Embryonic facial prominence (tissue), 1 donor: ENCODE measurements around the gene KCND1.
A peak's percentile ranks its signal among the peaks of the same experiment; 100 is the strongest.

Source experiments
- DNase-seq: peaks from one replicate; pipeline ENCODE4 v3.0.0-alpha.2; 2016; ENCODE audit errors: extremely low spot score

The KCND1 gene

GRCh38 chrX:48974574-48974973 is 2.9 kb upstream of the KCND1 start:
- DNase-seq: no peak

- no peak for DNase-seq
Observed at GRCh38 chrX:48974033-48974432, 2.4 kb upstream of the KCND1 start.

- DNase-seq: no peak
Observed at GRCh38 chrX:48972220-48973164, 848 bp upstream of the KCND1 start.

DNA sequence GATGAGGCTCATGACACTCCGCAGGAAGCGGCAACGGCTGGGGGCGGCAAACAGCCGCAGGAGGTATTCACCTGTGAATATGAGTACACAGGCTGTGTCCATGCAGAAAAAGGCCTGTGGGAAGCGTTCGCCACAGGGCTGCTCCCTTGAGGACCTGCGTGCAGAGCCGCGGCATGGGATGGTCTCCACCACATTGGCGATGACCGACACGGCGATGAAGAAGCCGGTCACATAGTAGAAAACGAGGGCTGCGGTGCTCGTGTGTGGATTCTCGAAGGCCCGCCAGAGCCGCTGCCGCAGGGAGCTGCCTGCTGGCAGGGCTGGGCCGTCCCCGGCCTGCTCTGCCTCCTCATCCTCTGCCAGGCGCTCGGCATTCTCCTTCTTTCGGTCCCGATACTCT is 2.2 kb downstream of the KCND1 start:
- no peak for DNase-seq

DNA sequence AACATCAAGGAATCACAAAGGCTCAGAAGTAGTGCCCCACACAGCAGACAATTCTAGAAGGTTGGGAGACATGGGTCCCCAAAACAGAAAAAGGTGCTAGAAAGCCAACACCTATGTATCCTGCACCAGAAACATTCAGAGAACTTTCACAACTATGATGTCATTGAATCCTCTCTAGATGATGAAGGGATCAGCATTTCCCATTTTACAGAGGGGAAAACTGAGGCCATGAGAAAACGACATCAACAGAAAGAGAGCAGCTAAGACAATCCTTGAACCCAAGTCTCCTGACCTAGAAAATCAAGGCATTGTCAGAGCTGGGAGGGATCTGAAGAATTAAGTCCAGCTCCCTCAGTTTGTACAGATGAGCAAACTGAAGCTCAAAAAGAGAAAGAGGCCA is 3.3 kb downstream of the KCND1 start:
- no peak for DNase-seq

- DNase-seq: no peak
Observed at GRCh38 chrX:48966796-48967579, 4.7 kb downstream of the KCND1 start.

GRCh38 chrX:48965959-48966358 is 5.7 kb downstream of the KCND1 start:
- no peak for DNase-seq

DNA sequence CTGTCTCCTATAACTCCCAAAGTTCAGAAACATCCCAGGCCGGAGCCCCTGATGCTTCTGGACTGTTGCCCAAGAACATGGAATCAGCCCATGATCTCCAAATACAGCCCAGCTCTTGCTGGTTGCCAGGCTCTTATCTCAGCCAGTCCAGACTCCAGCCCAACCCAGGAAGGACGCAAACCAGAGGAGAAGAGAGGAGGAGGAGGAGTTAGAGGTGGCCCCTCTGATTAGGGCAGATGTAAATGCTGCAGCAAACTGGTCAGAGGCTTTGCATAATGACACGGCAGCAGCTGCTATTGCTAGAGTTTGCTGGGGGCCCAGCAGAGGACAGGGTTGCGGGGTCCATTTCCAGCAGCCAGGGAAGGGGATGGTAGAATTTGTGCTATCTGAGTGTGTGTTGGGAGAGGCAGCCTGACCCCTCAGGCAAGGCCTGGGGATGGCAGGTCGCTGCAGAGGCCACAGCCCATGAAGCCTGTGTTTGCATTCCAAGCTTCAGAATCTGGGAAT is 10.0 kb downstream of the KCND1 start:
- DNase-seq: no peak

DNA sequence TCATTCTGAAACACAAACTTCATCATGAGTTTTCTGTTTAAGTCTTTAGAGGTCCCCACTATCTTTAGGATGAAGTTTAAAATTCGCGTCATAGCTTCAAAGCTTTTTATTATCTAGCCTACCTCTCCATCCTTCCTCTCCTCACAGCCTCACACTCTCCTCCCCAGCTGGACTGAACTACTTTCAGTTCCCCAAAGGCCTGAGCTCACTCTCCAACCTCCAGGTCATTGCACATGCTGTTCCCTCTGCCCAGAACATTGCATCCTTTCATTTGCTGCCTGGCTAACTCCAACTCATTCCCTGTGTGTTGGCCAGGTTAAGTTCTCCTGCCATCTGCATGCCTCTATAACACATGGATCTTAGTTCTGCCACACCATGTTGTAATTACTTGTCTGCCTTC is 11.4 kb downstream of the KCND1 start:
- no peak for DNase-seq

- DNase-seq: no peak
Observed at GRCh38 chrX:48958635-48959094, 13.0 kb downstream of the KCND1 start.

DNA sequence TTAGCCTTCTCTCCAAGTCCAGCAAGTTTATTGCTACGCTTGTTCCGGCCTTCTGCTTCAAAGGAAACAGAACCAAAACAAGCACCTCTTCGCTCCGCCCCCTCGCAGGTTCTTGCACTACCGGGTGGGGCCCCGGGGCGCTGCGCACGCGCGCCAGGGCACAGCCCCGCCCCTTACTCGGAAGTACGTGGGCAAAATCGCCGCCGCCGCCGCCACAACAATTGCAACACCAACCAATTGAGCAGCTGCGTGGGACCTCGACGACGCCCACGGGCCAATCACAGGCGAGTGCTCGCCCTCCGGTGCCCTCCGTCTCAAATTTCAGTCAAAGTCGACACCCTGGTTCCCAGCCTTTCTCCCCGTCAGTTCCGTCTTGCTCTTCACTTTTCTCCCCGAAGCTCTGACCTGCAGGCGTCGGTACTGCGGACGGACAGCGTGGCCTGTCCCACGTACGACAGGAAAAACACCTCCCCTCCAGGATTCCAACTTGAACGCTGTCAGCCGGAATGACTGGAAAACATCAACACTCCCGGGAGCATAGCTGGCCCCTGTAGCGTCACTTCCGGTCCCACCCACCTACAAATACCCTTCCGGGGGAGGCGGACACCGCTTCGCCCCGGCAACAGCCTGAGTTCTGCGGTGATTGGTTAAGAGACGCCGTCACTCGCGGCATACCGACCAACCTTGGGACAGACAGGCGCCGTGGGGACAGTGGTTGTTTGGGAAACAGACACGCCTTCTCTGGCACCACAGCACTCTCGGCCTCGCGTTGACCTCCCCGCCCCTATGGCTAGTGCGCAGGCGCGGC is 13.6 kb downstream of the KCND1 start:
- peak; percentile 96 for DNase-seq

DNA sequence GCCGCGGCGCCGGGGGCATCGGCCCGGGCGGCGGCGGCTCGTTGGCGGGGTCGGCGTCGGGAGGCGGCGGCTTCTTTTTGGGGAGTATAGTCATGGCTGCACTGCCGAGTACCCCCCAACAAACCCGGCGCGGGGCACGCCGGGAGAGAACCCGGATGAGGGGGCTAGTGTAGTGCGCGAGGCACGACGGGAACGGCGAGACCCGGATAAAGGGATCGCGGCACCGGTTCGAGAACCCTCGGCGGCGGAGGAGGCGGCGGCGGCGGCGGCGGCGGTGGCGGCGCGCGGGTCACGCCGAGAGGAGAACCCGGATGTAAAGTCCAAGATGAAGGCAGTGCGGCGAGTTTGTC is 14.2 kb downstream of the KCND1 start, which contains the start of gene OTUD5:
Gene OTUD5 (minus strand): TSS at position 131 of the 350 bp plus-strand sequence. CDS start 37 bp downstream, at position 94.
- DNase-seq: no peak

DNA sequence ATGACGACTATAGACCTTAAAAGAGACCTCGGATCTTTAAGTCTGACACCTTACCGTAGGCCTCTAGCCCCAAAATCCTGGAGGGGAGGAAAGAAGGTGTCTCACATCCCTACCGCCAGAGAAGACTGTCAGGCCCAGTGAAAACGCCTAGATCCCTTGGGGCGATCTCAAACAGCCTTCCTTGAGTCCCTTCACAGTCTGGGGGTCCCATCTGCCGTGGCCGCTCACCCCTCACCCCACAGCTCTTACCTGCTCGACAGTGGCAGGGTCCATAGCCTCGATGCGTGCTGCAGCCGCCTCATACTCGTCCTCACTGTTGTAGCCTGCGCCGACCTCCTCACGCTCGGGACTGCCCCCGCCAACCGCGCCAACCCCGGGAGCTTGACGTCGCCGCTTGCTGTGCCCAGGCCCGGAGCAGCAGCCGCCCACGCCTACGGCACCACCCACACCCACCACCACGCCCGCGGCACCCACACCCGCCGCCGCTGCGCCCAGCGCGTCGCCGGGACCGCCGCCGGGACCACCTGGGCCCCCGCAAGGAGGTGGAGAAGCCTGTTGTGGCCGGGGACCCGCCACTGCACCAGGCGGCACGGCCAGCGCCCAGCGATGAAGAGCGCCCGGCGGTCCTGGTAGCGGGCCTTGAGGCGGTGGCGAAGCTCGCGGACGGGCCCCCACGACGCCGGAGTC is 14.8 kb downstream of the KCND1 start:
- no peak for DNase-seq

GRCh38 chrX:48948589-48948988 is 23.1 kb downstream of the KCND1 start:
- DNase-seq: no peak

GRCh38 chrX:48945517-48946348 is 25.9 kb downstream of the KCND1 start:
- DNase-seq: no peak

- DNase-seq: no peak
Observed at GRCh38 chrX:48942895-48943294, 28.7 kb downstream of the KCND1 start.

DNA sequence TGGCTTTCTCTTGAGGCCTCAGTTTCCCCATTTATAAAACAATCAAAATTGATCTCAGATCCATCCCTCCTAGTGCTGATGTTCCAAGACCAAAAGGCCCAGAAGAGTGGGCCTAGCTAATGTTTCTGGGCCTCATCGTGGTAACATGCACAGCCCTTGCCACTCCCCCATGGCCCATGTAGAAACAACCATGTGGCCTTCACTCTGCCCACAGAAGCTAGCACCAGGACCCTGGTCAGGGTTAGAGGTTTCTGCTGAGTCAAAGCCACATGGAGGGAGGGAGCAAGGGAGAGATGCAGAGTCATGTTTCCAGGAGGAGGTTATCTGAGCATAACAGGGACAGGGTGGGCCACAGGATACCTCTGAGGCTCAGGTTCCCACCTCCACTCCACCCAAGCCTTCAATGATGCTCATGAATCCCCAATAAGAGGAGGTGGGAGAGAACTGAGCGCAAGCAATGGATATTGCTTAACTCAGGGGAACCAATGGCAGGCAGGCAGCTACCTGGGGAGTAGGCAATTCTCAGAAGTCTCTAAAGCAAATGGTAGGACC is 31.2 kb downstream of the KCND1 start:
- DNase-seq: no peak

GRCh38 chrX:48939524-48940228 is 32.0 kb downstream of the KCND1 start:
- DNase-seq: no peak

DNA sequence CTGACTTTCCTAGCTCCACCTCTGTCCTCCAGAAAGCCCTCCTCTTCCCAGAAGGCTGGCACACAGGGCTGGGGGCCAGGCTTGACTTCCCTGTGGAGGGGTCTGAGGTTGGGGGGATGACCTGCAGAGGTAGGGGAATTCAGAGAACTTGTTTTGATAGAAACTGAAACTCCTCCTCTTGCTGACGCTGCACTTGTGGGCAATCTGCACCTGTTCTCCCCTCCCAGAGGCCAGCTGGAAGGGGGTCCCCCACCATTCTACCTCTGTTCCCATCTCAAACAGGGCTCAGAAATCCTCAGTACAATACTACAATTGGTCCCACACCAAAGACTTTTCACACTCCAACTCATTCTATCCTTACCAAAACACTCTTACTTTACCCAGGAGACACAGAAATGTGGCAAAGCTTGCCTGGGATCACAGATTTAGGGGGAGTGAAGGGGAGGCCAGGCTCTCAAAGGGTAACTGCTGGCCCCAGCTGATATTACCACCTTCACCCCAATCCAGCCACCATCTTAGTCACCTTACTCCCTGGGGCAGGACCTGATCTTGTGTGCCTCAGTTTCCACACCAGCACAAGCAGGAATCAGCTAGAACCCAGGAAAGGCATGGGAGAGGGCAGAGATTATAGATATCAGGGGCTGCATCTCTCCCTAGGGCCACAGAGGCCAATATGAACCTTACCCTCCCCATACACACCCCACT is 32.8 kb downstream of the KCND1 start:
- no peak for DNase-seq
